Measurements from ENCODE around the gene ZBTB25.

The ZBTB25 gene

GRCh38 chr14:64515053-64515452, 11.4 kb upstream of the ZBTB25 start:
- no peak for DNase-seq

- DNase-seq = no peak
Observed at GRCh38 chr14:64513271-64513670, 9.6 kb upstream of the ZBTB25 start.

GRCh38 chr14:64510825-64511671, 7.4 kb upstream of the ZBTB25 start:
- DNase-seq = peak in 3 of 4 experiments; percentile 27 to 46 (median 43)

DNA sequence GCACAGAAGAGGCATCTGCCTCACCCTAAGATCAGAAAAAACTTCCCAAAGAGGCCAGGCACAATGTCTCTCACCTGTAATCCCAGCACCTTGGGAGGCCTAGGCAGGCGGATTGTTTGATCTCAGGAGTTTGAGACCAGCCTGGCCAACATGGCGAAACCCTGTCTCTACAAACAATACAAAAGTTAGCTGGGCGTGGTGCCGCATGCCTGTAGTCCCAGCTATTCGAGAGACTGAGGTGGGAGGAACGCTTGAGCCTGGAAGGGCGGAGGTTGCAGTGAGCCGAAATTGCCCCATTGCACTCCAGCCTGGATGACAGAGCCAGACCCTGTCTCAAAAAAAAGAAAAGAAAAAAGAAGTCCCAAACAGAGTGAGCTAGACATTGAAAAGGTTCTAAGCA, 5.4 kb upstream of the ZBTB25 start:
- no peak for DNase-seq

GRCh38 chr14:64508215-64508776, 4.7 kb upstream of the ZBTB25 start:
- DNase-seq = no peak

DNA sequence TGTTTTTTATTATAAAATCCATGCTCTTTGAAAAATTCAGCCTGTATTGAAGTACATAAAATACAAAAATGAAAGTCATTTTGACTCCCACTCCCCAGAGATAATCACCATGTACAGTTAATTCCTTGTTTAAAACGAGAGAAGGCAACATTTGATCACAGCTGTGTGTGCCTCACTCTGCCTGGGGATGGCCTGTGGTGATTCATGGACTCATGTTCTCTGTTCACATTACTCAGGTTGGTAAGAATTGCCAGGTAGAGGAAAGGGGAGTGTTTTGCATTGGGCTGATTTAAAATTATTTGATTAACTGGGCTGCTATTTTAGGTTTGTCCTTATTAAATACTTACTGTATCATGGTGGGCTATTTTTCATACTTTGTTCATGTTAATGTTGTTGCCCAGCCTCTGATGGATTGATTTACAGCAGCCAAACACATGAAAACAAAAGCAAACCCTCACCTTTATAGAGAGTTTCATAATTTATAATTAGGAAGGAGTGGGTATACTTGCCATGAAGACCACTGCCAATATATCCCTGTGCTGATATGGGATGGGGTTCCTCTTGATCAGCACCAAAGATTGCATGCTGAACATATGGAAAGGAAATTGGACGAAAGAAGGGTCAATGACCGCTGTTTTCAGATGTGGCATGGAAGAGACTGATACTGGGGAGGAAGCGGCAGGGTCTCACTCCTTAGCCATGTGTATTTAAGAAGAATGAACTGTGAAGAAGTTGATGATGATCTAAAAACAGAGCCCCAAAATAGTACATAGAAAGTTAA, 3.9 kb upstream of the ZBTB25 start:
- DNase-seq = peak in 1 of 4 experiments; percentile 10

- no peak for DNase-seq
Observed at GRCh38 chr14:64506721-64507120, 3.1 kb upstream of the ZBTB25 start.

GRCh38 chr14:64504897-64505794, 1.5 kb upstream of the ZBTB25 start:
- peak; percentile 57 to 70 (median 62) for DNase-seq

GRCh38 chr14:64504310-64504896, 765 bp upstream of the ZBTB25 start, which contains the start of gene ZBTB1:
TSS of gene ZBTB1 (plus strand) at chr14:64504770. CDS start at chr14:64521505, 16,735 bp downstream.
- DNase-seq = peak; percentile 65 to 81 (median 73)

DNA sequence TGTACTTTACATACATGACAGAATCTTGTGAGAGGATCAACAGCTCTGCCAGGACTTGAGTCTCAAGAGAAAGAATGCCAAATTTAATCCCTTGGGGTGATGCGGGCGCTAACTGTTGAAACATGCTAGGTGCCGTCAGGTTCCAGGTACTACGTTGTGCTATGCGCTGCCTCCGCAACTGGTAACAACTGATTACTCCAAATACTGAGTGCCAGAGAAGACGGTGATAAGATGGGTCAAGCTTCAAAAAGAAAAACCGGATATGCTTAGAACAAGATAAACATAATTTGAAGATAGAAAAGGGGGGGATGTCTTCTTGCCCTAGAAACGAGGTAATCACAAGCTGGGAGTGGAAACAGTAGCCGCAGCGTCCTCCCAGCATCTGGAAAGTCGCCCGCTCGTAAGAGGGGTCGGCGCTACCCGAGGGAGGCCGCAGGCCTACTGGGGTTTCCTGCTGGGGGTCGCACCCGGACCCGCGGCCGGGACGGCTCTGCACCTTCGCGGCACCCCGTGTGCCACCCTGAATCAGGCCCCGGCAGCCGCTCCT, 678 bp downstream of the ZBTB25 start:
- DNase-seq = peak in 1 of 4 experiments; percentile 48

- no peak for DNase-seq
Observed at GRCh38 chr14:64502456-64502855, 1.2 kb downstream of the ZBTB25 start.

DNA sequence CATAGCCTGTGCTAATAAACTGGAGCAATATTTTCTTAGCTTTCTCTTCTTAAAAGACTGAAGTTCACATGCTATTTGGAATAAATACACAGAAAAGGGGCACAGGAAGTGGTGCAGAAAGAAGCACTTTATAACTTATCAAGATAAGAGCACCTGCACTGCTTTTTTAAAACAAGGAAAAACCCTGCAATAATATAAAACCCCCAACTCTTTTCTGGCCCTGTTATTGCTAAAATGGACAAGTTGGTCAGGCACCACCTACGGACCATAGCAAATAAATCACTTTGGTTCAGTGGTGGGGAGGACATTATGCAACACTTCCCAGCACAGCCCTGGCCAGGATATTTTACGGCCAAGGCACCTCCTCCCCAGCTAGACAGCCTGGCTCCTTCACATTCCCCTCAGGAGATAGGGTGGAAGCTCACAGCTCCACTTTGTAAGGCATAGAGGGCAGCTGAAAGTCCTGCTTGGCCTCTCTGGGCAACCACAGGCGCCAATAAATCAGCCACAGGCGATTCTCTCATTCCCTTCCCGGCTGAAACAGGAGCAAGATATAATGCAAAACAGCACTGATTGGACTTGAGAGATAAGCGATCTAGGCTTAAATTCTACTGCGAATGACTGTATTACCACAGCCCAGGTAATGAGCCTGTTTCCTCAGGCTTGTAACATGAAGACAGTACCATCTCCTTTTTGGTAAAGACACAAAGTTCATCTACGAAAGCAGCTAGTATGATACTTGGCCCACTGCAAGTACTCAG, 2.0 kb downstream of the ZBTB25 start:
- DNase-seq = no peak

GRCh38 chr14:64500088-64500487, 3.5 kb downstream of the ZBTB25 start:
- no peak for DNase-seq

GRCh38 chr14:64496764-64497163, 6.9 kb downstream of the ZBTB25 start:
- DNase-seq = no peak

DNA sequence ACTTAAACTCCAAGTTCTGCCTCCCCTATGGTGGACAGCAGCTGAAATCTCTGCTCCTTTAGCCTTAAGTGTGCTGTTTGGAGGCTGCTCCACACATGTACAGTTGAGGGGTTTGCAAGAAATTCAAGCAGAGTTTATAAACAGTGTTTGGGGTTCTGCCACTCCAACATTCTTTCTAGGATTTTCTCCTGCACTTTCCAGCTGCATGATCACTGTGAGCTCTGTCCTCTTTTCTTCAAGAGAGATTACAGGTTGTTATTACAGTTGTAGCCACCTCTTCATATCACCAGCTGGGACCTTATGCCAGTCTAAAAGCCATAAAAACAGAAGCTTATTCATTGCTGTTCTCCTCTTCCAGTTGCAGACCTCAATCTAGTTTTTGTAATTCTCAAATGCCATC, 8.4 kb downstream of the ZBTB25 start:
- no peak for DNase-seq

DNA sequence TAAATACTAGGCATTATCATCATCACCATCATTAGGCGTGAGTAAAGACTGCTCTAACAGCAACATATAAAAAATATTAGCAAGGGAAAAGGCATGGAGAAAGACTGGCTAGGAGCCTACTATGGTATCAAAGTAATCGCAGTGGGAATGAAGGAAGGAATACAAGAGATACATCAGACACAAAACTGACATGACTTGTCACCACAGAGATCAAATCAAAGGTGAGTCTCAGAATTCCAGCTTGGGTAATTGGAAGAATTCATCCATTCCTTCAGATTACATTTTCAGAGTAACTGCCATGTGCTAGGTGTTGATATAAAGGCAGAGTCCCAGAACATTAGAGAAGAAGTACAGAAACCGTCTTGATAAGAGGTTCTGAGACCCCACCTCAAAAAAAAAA, 10.2 kb downstream of the ZBTB25 start:
- no peak for DNase-seq

- DNase-seq = no peak
Observed at GRCh38 chr14:64491637-64492036, 12.0 kb downstream of the ZBTB25 start.

- DNase-seq = no peak
Observed at GRCh38 chr14:64488590-64489099, 15.0 kb downstream of the ZBTB25 start.

GRCh38 chr14:64478634-64479250, 24.9 kb downstream of the ZBTB25 start:
- no peak for DNase-seq

DNA sequence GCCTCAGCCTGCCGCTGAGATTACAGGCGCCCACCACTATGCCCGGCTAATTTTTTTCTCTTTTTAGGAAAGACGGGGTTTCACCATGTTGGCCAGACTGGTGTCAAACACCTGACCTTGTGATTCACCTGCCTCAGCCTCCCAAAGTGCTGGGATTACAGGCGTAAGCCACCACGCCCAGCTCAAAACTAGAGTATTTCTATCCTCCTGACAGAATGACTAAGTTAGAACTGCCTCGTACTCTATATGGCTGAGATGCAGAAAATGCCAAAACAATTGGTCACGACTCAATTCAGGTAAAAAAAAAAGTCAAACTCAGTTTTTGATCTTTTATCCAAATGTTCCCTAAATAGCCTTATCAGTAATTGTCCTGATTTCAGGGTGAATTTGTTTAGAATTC, 27.2 kb downstream of the ZBTB25 start:
- DNase-seq = no peak

Data from activated CD4-positive, CD25-positive, alpha-beta regulatory T cell (primary cell).